HG03520 (cell line): ENCODE measurements around the gene CLDN6.

ENCODE experiments used
- ATAC-seq: cut with Tn5 transposase; IDR thresholded peaks from one replicate; pipeline ENCODE4 v1.9.1; 2021; ENCODE audit warnings: mild to moderate bottlenecking, moderate library complexity; ENCODE audit not compliant: unreplicated experiment

Gene CLDN6

GRCh38 chr16:2992383-2993081 is 25.5 kb downstream of the CLDN6 start:
- ATAC-seq: no peak

- ATAC-seq: no peak
These were observed 26.3 kb downstream of the CLDN6 start for GRCh38 chr16:2991566-2992261.

- no peak for ATAC-seq
These were observed 27.1 kb downstream of the CLDN6 start for GRCh38 chr16:2990891-2991290.

GRCh38 chr16:2988590-2989099 is 29.3 kb downstream of the CLDN6 start:
- ATAC-seq: no peak

GRCh38 chr16:2987833-2988232 is 30.1 kb downstream of the CLDN6 start:
- no peak for ATAC-seq

- no peak for ATAC-seq
These were observed 30.7 kb downstream of the CLDN6 start for GRCh38 chr16:2987286-2987685.

GRCh38 chr16:2986623-2987188 is 31.3 kb downstream of the CLDN6 start:
- no peak for ATAC-seq

GRCh38 chr16:2985893-2986355 is 32.1 kb downstream of the CLDN6 start:
- no peak for ATAC-seq

- no peak for ATAC-seq
These were observed 32.5 kb downstream of the CLDN6 start for GRCh38 chr16:2985462-2985861.

GRCh38 chr16:2983706-2984136 is 34.3 kb downstream of the CLDN6 start:
- no peak for ATAC-seq

GRCh38 chr16:2982402-2982801 is 35.6 kb downstream of the CLDN6 start:
- ATAC-seq: no peak

- no peak for ATAC-seq
These were observed 36.1 kb downstream of the CLDN6 start for GRCh38 chr16:2981899-2982250.

GRCh38 chr16:2981177-2981898 is 36.6 kb downstream of the CLDN6 start:
- ATAC-seq: no peak

- ATAC-seq: peak; percentile 76
These were observed 37.5 kb downstream of the CLDN6 start, which contains the start of gene PKMYT1 for GRCh38 chr16:2980227-2981176. Gene PKMYT1 (minus strand): TSS chr16:2980446. CDS start chr16:2979657, 789 bp downstream.

- no peak for ATAC-seq
These were observed 38.2 kb downstream of the CLDN6 start for GRCh38 chr16:2979669-2980226.

GRCh38 chr16:2977440-2977839 is 40.5 kb downstream of the CLDN6 start:
- ATAC-seq: no peak

GRCh38 chr16:2976673-2977072 is 41.3 kb downstream of the CLDN6 start:
- no peak for ATAC-seq

GRCh38 chr16:2976201-2976600 is 41.8 kb downstream of the CLDN6 start:
- no peak for ATAC-seq

GRCh38 chr16:2975161-2975795 is 42.7 kb downstream of the CLDN6 start:
- ATAC-seq: no peak
